Activated T-cell treated with anti-CD3 and anti-CD28 coated beads for 24 hours (primary cell): ENCODE data around the gene LRBA.
"Not testable (repeated sequence)": the region's sequence is repeated elsewhere in the genome, so short reads cannot be mapped to it uniquely, and the experiment has no call there.

ENCODE experiments used
- DNase-seq: peaks from one replicate; pipeline ENCODE4 v3.0.0-alpha.2; 2020; ENCODE audit warnings: low read depth

LRBA gene

DNA sequence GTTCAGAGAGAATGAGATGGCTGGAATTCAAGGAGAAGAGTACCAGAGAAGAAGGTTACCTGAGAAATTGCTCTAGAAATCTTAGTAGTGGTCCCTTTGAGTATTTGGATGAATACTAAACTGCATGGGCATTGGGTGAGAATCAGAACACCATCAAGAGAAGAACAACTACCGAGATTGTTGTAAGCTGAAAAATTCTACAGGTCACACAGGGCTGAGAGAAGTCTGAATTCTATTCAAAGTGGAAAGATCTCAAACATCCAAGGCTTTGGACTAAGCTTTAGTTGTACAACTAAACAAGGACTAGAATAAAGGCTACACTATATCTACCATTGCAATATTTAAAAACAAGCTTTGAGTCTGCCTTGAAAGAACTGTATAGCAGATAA lies 40.8 kb downstream of the LRBA start:
- no peak for DNase-seq

DNA sequence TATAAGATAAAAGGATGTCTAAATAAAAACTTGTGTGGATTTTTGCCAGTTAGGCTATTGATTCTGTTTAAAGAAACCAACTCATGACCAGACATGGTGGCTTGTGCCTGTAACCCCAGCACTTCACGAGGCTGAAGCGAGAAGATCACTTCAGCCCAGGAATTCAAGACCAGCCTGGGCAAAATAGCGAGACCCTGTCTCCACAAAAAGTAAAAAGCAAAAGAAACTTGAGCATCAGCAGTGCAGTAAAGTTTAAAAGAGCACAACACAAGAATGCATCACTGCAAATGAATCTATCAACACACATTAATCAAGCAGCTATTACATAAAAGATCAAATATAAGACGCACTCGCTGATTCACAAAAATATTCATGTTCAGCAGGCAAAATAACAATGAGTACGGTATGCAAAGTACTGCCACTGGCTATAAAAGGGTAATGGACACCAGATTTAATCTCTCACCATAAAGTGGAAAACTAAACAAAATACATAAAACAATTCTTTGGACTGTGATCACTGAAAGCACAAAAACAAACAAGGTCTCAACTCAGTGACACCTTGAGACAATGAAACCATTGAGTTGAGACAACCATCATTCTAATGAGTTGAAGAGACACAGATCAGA lies 41.3 kb downstream of the LRBA start:
- DNase-seq, result no peak

GRCh38 chr4:150972592-150972991 lies 42.5 kb downstream of the LRBA start:
- no peak for DNase-seq

GRCh38 chr4:150971901-150972300 lies 43.2 kb downstream of the LRBA start:
- no peak for DNase-seq

DNA sequence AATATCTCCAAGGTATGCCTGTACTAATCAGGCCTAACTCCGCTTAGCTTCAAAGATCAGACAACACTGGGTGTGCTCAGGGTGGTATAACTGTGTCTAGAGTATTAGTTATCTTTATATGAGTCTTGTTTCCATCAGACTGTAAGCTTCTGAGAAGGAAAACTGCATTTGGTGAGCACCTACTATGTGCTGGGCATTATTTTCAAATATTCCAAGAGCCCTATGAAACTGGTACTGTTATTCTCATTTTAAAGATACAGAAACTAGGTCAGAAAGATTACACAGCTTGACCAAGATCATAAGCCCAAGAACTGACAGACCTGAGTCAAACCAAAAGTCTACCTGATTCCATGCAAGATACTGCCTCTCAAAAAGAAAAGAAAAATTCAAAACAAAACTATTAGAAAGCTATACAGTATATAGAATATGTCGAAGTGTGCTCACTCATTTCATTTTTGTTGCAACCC lies 44.4 kb downstream of the LRBA start:
- no peak for DNase-seq

- DNase-seq, result no peak
These were observed 50.3 kb downstream of the LRBA start for GRCh38 chr4:150964754-150965153.

- not testable (repeated sequence) for DNase-seq
These were observed 51.3 kb downstream of the LRBA start for GRCh38 chr4:150963602-150964345.

DNA sequence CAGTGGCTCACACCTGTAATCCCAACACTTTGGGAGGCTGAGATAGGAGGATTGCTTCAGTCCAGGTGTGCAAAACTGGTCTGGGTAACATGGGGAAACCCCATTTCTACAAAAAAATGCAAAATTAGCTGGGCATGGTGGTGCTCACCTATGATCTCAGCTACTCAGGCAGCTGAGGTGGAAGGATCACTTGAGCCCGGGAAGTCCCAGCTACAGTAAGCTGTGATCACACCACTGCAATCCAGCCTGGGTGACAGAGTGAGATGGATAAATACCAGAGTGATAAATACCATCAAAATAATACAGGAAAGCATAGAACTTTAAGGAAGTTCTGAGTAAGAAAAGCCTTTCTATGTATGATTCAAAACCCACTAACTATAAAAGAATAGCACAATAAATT lies 52.8 kb downstream of the LRBA start:
- no peak for DNase-seq

- no peak for DNase-seq
These were observed 53.5 kb downstream of the LRBA start for GRCh38 chr4:150961566-150961965.

DNA sequence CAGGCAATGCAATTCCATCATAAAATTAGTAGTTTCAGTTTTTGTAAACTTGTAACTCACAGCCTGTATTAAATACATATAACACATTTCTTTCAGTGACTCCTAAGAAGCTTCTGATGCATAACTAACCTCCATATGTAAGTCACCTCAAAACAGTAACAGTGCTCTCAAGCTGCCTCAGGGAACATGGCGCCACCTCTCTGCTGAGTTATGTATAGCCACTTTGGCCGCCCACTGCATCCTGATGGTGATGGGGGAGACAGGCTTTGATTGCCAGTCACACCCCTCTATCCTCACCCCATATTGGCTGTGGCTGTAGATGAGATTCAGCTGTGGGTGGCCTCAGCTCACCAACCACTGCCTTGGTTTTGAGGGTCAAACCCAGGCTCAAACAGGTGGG lies 54.3 kb downstream of the LRBA start:
- DNase-seq, result peak; percentile 36

GRCh38 chr4:150960079-150960478 lies 55.0 kb downstream of the LRBA start:
- DNase-seq, result no peak

DNA sequence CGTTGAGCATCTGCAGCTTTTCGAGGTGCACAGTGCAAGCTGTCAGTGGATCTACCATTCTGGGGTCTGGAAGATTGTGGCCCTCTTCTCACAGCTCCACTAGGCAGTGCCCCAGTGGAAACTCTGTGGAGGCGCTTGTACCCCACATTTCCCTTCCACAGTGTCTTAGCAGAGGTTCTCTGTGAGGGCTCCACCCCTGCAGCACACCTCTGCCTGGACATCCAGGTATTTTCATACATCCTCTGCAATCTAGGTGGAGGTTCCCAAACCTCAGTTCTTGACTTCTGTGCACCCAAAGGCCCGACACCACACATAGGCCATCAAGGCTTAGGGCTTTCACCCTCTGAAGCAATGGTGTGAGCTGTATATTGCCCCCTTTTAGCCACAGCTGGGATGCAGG lies 57.1 kb downstream of the LRBA start:
- DNase-seq, result not testable (repeated sequence)

GRCh38 chr4:150957095-150957494 lies 58.0 kb downstream of the LRBA start:
- DNase-seq, result peak; percentile 15

GRCh38 chr4:150953916-150954315 lies 61.2 kb downstream of the LRBA start:
- DNase-seq, result not testable (repeated sequence)

GRCh38 chr4:150952167-150952845 lies 62.8 kb downstream of the LRBA start:
- no peak for DNase-seq

GRCh38 chr4:150950657-150951288 lies 64.3 kb downstream of the LRBA start:
- DNase-seq, result no peak

DNA sequence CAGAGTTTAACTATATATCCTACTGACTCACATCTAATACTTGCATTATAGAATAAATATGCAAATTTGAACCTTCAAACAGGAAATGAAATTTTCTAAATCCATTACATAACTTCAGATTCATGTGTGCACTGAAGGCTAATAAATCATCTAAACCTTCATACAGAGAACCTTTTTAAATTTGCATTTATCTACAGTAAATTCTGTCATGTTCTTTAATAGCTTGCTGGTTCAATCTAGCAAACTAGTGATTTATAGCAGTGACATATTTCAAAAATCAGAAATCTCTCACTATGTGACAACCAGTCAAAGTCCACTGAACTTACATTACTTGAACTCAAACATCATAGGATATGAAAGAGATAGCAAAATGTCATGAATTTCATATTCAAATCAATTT lies 65.1 kb downstream of the LRBA start:
- DNase-seq, result no peak

DNA sequence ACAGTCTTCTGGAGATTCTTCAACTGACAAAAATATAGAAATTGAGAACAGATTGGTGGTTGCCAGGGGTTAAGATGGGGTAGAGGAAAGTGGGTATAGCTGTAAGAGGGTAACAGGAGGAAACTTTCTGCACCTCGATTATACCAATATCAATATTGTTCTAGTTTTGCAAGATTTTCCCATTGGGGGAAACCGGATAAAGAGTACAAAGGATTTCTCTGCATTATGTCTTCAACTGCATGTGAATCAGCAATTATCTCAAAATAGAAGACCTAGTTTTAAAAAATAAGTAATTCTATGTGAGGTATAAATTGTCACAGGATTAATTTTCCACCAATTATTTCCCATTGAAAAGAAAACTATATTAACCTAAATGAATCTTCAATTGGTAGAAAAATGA lies 65.7 kb downstream of the LRBA start:
- no peak for DNase-seq

DNA sequence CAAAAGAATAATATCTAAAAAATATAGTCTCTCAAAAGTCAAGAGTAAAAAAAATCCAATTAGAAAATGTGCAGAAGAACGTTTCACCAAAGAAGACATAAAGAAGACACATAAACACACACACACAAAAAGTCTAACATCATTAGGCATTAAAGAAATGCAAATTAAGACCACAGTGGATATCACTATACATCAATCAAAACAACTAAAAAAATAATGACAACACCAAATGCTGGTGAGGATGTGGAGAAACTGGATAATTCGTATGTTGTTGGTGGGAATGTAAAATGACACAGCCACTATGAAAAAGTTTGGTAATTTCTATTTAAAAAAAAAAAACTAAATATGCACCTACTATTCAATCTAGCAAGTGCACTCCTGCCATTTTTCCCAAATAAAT lies 66.4 kb downstream of the LRBA start:
- no peak for DNase-seq

- DNase-seq, result no peak
These were observed 67.0 kb downstream of the LRBA start for GRCh38 chr4:150948074-150948473.

GRCh38 chr4:150944660-150945059 lies 70.4 kb downstream of the LRBA start:
- no peak for DNase-seq

GRCh38 chr4:150943818-150944217 lies 71.3 kb downstream of the LRBA start:
- DNase-seq, result no peak

DNA sequence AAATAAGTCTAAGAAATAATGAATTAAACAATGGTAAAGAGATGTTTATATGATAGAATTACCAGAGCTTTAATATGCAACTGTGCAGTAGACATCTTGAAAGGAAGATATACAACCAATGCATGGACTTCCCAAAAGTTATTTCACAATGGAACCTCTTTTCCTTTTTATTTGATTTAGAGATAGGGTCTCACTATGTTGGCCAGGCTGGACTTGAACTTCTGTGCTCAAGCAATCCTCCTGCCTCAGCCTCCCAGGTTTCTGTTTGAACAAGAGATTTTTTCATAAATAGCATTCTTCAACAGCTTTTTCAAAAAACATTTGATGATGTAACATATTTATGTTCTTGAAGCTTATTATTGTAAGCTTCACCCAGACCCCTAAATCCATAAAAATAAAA lies 72.0 kb downstream of the LRBA start:
- DNase-seq, result no peak
